GM12891 (cell line): ENCODE results near the gene NCKAP1.

Source experiments
- PAX5 ChIP-seq: IDR thresholded peaks from 2 replicates; pipeline ENCODE4 v1.6.1; 2011; ENCODE audit warnings: low read length, moderate library complexity, mild to moderate bottlenecking; ENCODE audit not compliant: insufficient read depth, severe bottlenecking
- POLR2A ChIP-seq: IDR thresholded peaks from 2 replicates; pipeline ENCODE4 v1.6.1; 2011; ENCODE audit warnings: low read depth, low read length, control low read depth
- POLR2AphosphoS5 ChIP-seq: IDR thresholded peaks from 2 replicates; pipeline ENCODE4 v1.6.1; 2011; ENCODE audit warnings: low read depth, low read length, control low read depth
- TAF1 ChIP-seq: IDR thresholded peaks from 2 replicates; pipeline ENCODE4 v1.6.1; 2011; ENCODE audit warnings: low read depth, low read length, control low read depth

- TF ChIP-seq POLR2AphosphoS5 (no peak), POLR2A (no peak), TAF1 (no peak), PAX5 (no peak)
Measured at GRCh38 chr2:182898718-182899117, 139.5 kb downstream of the NCKAP1 start.
